OCI-LY1 (cell line): ENCODE data around the gene DCLK1.

Source experiments
- EZH2 ChIP-seq: fragments of 200-600 bp; sonication (generic), shearing (Covaris generic); IDR thresholded peaks from 2 replicates; pipeline ENCODE4 v1.8.0; 2017; ENCODE audit warnings: borderline replicate concordance, mixed run types, mild to moderate bottlenecking, antibody characterized with exemption, low read length, moderate library complexity, mixed read lengths
- TF ChIP-seq, protein P1 (sequence below): fragments of 200-600 bp; sonication (generic), shearing (Covaris generic); IDR thresholded peaks from 2 replicates; pipeline ENCODE4 v1.5.1; 2017; ENCODE audit warnings: mild to moderate bottlenecking, antibody characterized with exemption, low read length, moderate library complexity, mixed read lengths

DNA sequence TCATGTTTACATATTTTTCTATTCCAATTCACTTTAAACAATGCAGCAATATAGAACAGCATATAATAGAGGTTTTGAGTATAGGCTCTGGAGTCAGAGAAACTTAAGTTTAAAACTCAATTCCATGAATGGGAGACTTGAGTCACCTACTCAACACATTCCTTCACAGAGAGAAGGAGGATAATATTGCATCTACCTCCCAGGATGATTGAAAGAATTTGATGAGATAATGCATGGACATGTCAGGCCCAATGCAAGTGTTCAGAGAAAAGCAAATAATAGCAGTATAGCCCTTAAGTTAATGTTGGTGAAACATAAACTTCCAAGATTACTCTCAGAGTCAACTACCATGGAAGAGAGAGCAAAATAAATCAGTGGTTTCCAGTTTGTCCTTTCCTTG lies 170.2 kb downstream of the DCLK1 start:
- TF ChIP-seq, protein P1, sequence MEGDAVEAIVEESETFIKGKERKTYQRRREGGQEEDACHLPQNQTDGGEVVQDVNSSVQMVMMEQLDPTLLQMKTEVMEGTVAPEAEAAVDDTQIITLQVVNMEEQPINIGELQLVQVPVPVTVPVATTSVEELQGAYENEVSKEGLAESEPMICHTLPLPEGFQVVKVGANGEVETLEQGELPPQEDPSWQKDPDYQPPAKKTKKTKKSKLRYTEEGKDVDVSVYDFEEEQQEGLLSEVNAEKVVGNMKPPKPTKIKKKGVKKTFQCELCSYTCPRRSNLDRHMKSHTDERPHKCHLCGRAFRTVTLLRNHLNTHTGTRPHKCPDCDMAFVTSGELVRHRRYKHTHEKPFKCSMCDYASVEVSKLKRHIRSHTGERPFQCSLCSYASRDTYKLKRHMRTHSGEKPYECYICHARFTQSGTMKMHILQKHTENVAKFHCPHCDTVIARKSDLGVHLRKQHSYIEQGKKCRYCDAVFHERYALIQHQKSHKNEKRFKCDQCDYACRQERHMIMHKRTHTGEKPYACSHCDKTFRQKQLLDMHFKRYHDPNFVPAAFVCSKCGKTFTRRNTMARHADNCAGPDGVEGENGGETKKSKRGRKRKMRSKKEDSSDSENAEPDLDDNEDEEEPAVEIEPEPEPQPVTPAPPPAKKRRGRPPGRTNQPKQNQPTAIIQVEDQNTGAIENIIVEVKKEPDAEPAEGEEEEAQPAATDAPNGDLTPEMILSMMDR, result no peak
- no peak for TF ChIP-seq EZH2
